ENCODE results near the gene EYS.

DNA sequence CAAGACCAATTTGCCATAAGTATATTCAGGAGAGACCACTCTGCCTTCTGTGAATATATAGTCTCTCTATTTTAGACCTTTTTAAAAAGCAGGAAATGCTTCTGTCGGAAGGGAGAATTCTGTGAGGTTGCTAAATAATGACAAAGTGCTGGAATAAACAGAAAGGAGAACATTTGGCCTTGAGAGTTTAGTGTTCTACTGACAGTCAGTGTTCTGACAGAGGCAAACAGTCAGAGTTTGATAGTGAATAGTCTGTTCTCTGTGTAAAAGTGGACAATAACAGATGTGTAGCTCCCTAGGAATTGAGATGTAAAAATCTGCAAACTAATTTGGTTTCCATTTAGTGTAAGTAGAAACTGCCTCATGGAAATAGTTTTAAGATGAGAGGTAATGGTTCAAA, 1850.8 kb downstream of the EYS start:
- TF ChIP-seq, protein P1, sequence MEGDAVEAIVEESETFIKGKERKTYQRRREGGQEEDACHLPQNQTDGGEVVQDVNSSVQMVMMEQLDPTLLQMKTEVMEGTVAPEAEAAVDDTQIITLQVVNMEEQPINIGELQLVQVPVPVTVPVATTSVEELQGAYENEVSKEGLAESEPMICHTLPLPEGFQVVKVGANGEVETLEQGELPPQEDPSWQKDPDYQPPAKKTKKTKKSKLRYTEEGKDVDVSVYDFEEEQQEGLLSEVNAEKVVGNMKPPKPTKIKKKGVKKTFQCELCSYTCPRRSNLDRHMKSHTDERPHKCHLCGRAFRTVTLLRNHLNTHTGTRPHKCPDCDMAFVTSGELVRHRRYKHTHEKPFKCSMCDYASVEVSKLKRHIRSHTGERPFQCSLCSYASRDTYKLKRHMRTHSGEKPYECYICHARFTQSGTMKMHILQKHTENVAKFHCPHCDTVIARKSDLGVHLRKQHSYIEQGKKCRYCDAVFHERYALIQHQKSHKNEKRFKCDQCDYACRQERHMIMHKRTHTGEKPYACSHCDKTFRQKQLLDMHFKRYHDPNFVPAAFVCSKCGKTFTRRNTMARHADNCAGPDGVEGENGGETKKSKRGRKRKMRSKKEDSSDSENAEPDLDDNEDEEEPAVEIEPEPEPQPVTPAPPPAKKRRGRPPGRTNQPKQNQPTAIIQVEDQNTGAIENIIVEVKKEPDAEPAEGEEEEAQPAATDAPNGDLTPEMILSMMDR (conservative IDR thresholded peaks at IDR 0.05; ENCODE audit: low read length): no peak
- no peak for TF ChIP-seq EZH2phosphoT487 (IDR thresholded peaks at IDR 0.05; ENCODE audit: borderline replicate concordance)

All from Loucy (cell line).